ENCODE results near the gene MLXIPL. TPM values are rescaled to one million over a fixed set of nuclear protein-coding genes. Genes with fewer than 3 reads are reported as not detected.
"Not testable (repeated sequence)": the region's sequence is repeated elsewhere in the genome, so short reads cannot be mapped to it uniquely, and the experiment has no call there.

Gene MLXIPL
- total RNA-seq, 1 experiment from 2014 or later, result not detected

- no peak for DNase-seq (ENCODE audit: low spot score)
These were observed 22.7 kb upstream of the MLXIPL start for GRCh38 chr7:73646785-73647724.

- DNase-seq (ENCODE audit: low spot score), result no peak
These were observed 21.4 kb upstream of the MLXIPL start for GRCh38 chr7:73645643-73646174.

GRCh38 chr7:73644688-73645286 is 20.5 kb upstream of the MLXIPL start:
- DNase-seq (ENCODE audit: low spot score), result no peak

DNA sequence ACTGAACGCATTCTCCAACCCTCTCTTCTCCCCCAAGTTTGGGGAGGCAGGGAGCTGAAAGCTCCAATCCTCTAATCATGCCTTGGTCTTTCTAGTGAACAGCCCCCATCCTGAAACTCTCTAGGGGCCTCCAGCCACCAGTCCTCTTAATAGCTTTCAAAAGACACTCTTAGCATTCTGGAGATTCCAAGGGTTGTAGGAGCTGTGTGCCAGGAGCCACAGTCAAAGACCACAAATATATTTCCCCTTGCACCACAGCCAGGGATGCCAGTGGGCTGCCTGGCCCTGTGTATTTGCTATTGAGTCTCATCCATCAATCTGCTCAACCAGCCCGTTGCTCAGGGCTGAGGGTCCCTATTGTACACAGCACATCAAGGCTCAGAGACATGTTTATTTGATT is 18.5 kb upstream of the MLXIPL start:
- no peak for DNase-seq (ENCODE audit: low spot score)

- no peak for DNase-seq (ENCODE audit: low spot score)
These were observed 14.6 kb upstream of the MLXIPL start for GRCh38 chr7:73638911-73639310.

- DNase-seq (ENCODE audit: low spot score), result no peak
These were observed 11.3 kb upstream of the MLXIPL start for GRCh38 chr7:73635428-73636200.

- no peak for DNase-seq (ENCODE audit: low spot score)
These were observed 9.5 kb upstream of the MLXIPL start for GRCh38 chr7:73633844-73634243.

DNA sequence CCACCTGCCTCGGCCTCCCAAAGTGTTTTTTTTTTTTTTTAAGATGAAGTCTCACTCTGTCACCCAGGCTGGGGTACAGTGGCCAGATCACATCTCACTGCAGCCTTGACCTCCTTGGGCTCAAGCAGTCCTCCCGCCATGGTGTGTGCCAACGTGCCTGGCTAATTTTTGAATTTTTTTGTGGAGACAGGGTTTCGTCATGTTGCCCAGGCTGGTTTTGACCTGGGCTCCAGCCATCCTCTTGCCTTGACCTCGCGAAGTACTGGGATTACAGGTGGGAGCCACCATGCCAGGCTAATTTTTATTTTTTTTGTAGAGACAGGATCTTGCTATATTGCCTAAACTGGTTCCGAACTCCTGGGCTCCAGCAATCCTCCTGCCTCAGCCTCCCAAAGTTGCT is 9.0 kb upstream of the MLXIPL start:
- no peak for DNase-seq (ENCODE audit: low spot score)

DNA sequence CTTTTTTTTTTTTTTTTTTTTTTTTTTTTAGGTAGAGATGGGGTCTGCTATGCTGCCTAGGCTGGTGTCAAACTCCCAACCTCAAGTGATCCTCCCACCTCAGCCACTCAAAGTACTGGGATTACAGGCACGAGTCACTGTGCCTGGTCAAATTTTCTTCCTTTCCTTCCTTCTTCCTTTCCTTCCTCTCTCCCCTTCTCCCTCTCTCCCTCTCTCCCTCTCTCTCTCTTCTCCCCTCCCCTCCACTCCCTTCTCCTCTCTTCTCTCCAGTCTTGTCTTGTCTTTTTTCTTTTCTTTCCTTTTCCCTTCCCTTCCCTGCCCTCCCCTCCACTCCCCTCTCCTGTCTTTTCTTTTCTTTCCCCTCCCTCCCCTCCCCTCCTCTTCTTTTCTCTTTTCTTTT is 7.2 kb upstream of the MLXIPL start:
- no peak for DNase-seq (ENCODE audit: low spot score)

- DNase-seq (ENCODE audit: low spot score), result no peak
These were observed 4.2 kb upstream of the MLXIPL start for GRCh38 chr7:73628504-73628903.

GRCh38 chr7:73626814-73627213 is 2.5 kb upstream of the MLXIPL start:
- peak; percentile 34 for DNase-seq (ENCODE audit: low spot score)

DNA sequence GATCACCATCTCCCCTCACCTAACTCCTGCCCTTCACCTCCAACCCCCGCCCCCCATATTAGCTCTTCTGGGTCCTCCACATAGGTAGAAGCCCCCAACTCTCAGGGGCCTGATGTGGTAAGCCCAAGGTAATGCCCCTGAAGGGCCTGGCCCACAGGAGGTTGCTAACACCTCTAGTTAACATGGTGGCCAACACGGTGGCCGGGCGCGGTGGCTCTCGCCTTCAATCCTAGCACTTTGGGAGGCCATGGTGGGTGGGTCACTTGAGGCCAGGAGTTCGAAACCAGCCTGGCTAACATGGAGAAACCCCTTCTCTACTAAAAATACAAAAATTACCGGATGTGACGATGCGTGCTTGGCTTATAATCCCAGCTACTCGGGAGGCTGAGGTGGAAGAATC is 954 bp upstream of the MLXIPL start:
- DNase-seq (ENCODE audit: low spot score), result no peak

GRCh38 chr7:73624669-73625001 is 313 bp upstream of the MLXIPL start:
- no peak for DNase-seq (ENCODE audit: low spot score)

GRCh38 chr7:73622909-73623797 is 1.2 kb downstream of the MLXIPL start:
- DNase-seq (ENCODE audit: low spot score), result no peak

DNA sequence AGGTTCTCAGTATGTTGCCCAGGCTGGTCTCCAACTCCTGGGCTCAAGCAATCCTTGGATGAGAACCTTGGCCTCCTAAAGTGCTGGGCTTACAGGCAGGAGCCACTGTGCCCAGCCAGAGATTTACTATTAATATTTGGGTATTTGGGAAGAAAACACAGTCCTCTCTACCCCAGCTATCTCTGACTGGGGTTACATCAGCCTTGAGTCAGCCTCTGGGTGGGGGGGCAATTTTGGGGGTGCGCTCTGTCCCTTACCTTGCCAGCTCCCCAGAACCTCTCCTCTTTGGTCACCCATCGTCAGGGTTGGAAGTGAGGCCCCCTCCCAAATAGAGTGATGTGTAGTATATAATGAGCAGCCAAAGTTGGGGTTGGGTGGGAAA is 1.8 kb downstream of the MLXIPL start:
- no peak for DNase-seq (ENCODE audit: low spot score)

DNA sequence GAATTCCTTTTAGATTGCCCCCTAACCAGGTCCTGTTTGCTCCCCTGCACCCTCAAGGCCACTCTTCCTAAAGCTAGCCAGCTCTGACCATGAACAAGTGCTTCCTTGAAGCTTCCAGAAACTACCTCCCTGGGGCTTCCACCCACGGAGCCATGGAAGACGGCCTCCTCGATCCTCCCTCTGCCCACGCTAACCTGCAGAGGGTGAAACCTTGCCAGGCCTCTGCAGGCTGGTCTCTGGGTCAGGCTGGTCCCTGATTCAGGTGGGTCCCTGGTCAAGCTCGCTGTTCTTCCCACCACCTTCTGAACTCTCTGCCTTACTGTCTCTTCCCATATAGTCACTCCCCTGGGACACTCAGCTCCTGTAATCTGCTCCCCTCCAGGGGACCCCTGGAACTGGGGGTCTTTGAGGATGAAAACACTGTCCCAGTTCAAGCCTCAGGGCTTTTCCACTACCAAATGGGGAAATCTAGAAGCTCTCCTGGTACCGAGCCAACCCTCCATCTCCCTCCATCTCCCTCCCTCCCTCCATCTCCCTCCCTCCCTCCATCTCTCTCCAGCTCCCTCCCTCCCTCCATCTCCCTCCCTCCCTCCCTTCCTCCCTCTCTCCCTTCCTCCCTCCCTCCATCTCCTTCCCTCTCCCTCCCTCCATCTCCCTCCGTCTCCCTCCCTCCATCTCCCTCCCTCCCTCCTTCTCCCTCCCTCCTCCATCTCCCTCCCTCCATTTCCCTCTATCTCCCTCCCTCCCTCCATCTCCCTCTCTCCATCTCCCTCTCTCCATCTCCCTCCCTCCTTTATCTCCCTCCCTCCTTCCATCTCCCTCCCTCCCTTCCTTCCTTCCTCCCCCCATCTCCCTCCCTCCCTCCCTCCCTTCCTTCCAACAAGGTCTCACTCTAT is 2.9 kb downstream of the MLXIPL start:
- no peak for DNase-seq (ENCODE audit: low spot score)

- DNase-seq (ENCODE audit: low spot score), result not testable (repeated sequence)
These were observed 4.9 kb downstream of the MLXIPL start for GRCh38 chr7:73619394-73619793.

GRCh38 chr7:73618538-73618937 is 5.8 kb downstream of the MLXIPL start:
- no peak for DNase-seq (ENCODE audit: low spot score)

GRCh38 chr7:73617520-73617919 is 6.8 kb downstream of the MLXIPL start:
- DNase-seq (ENCODE audit: low spot score), result not testable (repeated sequence)

DNA sequence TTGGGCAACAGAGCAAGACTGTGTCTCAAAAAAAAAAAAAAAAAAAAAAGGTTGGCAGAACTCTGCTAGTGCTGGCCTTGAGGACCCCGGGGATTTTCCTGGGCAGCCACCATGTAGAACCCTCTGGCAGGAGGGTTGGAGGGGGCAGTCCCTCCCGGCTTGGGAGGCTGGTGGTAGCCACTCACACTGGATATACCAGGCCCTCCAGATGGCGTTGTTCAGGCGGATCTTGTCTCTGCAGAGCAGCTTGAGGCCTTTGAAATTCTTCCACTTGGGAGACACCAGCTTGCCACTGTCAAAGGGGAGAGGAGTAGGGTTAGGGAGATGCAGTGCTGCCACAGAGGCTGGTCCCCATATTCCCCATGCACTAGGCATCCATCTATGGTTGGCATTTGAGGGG is 8.4 kb downstream of the MLXIPL start:
- no peak for DNase-seq (ENCODE audit: low spot score)

Measured in A172 (cell line).